GM12801 (cell line): ENCODE results near the gene HSPB9.

Experiments used
- CTCF ChIP-seq: IDR thresholded peaks from one replicate; pipeline ENCODE4 v1.5.1; 2011; ENCODE audit warnings: control low read depth; ENCODE audit not compliant: insufficient read length; ENCODE audit errors: extremely low read depth

Gene HSPB9

GRCh38 chr17:42111871-42112551, 10.6 kb upstream of the HSPB9 start:
- TF ChIP-seq CTCF: no peak

GRCh38 chr17:42112552-42113176, 9.9 kb upstream of the HSPB9 start, which contains the start of gene DHX58:
Gene DHX58, minus strand, starts transcription at chr17:42112714. Its CDS starts 822 bp downstream, at chr17:42111892.
- no peak for TF ChIP-seq CTCF

- TF ChIP-seq CTCF: no peak
These were observed 9.1 kb upstream of the HSPB9 start for GRCh38 chr17:42113293-42114069.

GRCh38 chr17:42114118-42114517, 8.5 kb upstream of the HSPB9 start:
- no peak for TF ChIP-seq CTCF

GRCh38 chr17:42116705-42117396, 5.8 kb upstream of the HSPB9 start:
- no peak for TF ChIP-seq CTCF

GRCh38 chr17:42117397-42118125, 5.0 kb upstream of the HSPB9 start:
- TF ChIP-seq CTCF: no peak
